Vagina (tissue), 2 donors: ENCODE data around the gene FLT1. TPM values are rescaled to one million over a fixed set of nuclear protein-coding genes. Genes with fewer than 3 reads are reported as not detected.

Experiments
- DNase-seq, 2 donors: peaks; one replicate each; pipeline ENCODE4 v3.0.0-alpha.2; 2017; ENCODE audit errors: extremely low spot score in 2 of 2
- H3K27ac ChIP-seq: fragments of 200-600 bp; sonication (generic); one replicate; pipeline ENCODE4 v1.5.1; 2019
- H3K27me3 ChIP-seq: fragments of 200-600 bp; sonication (generic); one replicate; pipeline ENCODE4 v1.5.1; 2019
- H3K36me3 ChIP-seq, 2 donors: fragments of 200-600 bp; sonication (generic); one replicate each; pipeline ENCODE4 v1.5.1; 2017 to 2019
- H3K4me1 ChIP-seq: fragments of 200-600 bp; sonication (generic); one replicate; pipeline ENCODE4 v1.5.1; 2019
- H3K4me3 ChIP-seq, 2 donors: fragments of 200-600 bp; sonication (generic); 1 replicate in 1 of 2; 2 replicates in 1 of 2; pipeline ENCODE4 v1.5.1; 2016 to 2019
- H3K9me3 ChIP-seq: fragments of 200-600 bp; sonication (generic); one replicate; pipeline ENCODE4 v1.5.1; 2019
- POLR2A ChIP-seq, 2 donors: fragments of 450-650 bp; IDR thresholded peaks; one replicate each; pipeline ENCODE4 v1.6.1; 2017; ENCODE audit warnings: antibody characterized with exemption in 2 of 2, mild to moderate bottlenecking in 2 of 2, moderate library complexity in 2 of 2
- POLR2AphosphoS5 ChIP-seq, 2 donors: sonication (generic); formaldehyde crosslinking; IDR thresholded peaks; one replicate each; pipeline ENCODE4 v1.9.0; 2017; ENCODE audit warnings: antibody characterized with exemption in 2 of 2, mild to moderate bottlenecking in 2 of 2, low read depth in 1 of 2; ENCODE audit not compliant: insufficient read depth in 1 of 2
- intact Hi-C: fragments of 100-400 bp; cut with DNase I; formaldehyde crosslinking; loops from one replicate; pipeline ENCODE4 v1.15.1; 2023
- total RNA-seq: library from RNA; depleted of rRNA; stranded (reverse); fragments of >200 nt; gene quantifications from one replicate; pipeline ENCODE4 v1.2.3, GENCODE V29; 2016
- TF ChIP-seq, protein P1 (sequence below), 3 experiments: fragments of 450-650 bp in 2 of 3; fragments of 200-600 bp in 1 of 3; sonication (generic) in 1 of 3; IDR thresholded peaks; one replicate each; pipeline ENCODE4 v1.5.1; 2017 to 2019; ENCODE audit warnings: antibody characterized with exemption in 3 of 3, mild to moderate bottlenecking in 2 of 3, moderate library complexity in 2 of 3

FLT1 gene
- total RNA-seq, 1 donor from 2014 or later = 18.9 TPM

DNA sequence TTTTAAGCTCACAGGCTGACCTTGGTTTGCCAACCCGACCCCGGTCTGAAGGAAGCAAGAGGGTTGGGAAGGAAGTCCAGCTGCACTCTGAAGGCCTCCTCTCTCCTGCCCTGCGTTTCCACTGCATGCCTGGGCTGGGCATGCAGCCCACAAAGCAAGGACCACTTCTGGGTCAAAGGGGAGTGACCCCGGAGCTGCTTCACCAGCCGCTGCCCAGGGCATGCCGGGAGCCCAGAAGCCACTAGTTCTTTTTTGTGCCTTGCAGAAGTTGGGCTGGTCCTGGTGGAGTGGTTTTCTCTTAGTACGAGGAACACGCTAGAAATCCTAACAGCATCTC is 166.7 kb downstream of the FLT1 start:
- no peak overlapping the region for H3K4me3 ChIP-seq
- DNase-seq = no peak
- no peaks in the 10 kb centered on the region for H3K36me3 ChIP-seq
- TF ChIP-seq POLR2AphosphoS5 (IDR thresholded peaks at IDR 0.05; ENCODE audit: insufficient read depth in 1 of 2, low read depth in 1 of 2) (no peak), POLR2A (IDR thresholded peaks at IDR 0.05) (no peak)
- TF ChIP-seq, protein P1, sequence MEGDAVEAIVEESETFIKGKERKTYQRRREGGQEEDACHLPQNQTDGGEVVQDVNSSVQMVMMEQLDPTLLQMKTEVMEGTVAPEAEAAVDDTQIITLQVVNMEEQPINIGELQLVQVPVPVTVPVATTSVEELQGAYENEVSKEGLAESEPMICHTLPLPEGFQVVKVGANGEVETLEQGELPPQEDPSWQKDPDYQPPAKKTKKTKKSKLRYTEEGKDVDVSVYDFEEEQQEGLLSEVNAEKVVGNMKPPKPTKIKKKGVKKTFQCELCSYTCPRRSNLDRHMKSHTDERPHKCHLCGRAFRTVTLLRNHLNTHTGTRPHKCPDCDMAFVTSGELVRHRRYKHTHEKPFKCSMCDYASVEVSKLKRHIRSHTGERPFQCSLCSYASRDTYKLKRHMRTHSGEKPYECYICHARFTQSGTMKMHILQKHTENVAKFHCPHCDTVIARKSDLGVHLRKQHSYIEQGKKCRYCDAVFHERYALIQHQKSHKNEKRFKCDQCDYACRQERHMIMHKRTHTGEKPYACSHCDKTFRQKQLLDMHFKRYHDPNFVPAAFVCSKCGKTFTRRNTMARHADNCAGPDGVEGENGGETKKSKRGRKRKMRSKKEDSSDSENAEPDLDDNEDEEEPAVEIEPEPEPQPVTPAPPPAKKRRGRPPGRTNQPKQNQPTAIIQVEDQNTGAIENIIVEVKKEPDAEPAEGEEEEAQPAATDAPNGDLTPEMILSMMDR (IDR thresholded peaks at IDR 0.05) = no peak
- H3K4me1 ChIP-seq = no peaks in the 10 kb centered on the region
- intact Hi-C loops = no loop called here
- H3K27me3 ChIP-seq = no peaks in the 10 kb centered on the region
- no peak overlapping the region for H3K27ac ChIP-seq
- H3K9me3 ChIP-seq = no peaks in the 10 kb centered on the region

DNA sequence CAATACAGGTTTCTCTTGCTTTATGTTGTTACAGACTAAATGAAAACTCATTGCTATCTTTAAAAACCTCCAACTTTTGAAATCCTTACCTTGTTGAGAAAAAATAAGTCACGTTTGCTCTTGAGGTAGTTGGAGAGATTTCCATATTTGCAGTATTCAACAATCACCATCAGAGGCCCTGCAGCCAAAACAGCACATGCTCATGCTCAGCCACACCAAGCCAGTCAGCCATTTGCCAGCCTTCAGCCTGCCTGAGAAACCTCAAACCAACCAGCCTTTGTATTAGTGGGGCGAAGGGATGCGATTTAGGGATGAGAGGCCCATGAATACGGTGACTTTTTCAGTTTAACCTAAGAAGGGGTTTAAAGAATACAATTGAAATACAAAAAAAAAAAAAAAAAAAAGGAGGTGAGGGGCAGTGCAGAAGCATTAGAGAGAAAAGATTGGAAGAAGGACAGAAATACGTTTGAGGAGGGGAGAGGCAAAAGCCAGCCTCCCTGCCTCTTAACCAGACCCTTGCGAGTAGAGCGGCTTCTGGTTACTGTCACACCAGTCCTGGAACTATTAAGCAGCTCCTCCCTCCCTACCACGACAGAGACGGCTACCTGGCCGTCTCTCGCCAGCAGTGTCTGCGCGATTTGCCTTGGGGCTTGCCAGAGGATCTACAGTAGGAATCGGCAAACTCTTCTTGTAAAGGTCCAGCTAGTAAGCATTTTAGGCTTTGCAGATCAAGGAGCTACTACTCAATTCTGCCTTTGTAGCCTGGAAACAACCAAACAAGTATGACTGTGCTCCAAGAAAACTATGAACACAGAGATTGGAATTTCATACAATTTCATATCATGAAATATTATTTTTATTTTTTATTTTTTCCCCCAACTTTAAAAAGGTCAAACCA is 167.3 kb downstream of the FLT1 start:
- Histone ChIP-seq H3K27me3 (no peaks in the 10 kb centered on the region), H3K36me3 (no peaks in the 10 kb centered on the region), H3K4me1 (peaks cover 2% of the 10 kb centered on the region), H3K27ac (no peak overlapping the region), H3K4me3 (no peak overlapping the region), H3K9me3 (no peaks in the 10 kb centered on the region)
- intact Hi-C loops = no loop called here
- TF ChIP-seq, protein P1 (IDR thresholded peaks at IDR 0.05) = no peak
- TF ChIP-seq POLR2A (IDR thresholded peaks at IDR 0.05) (no peak), POLR2AphosphoS5 (IDR thresholded peaks at IDR 0.05; ENCODE audit: insufficient read depth in 1 of 2, low read depth in 1 of 2) (no peak)
- no peak for DNase-seq

DNA sequence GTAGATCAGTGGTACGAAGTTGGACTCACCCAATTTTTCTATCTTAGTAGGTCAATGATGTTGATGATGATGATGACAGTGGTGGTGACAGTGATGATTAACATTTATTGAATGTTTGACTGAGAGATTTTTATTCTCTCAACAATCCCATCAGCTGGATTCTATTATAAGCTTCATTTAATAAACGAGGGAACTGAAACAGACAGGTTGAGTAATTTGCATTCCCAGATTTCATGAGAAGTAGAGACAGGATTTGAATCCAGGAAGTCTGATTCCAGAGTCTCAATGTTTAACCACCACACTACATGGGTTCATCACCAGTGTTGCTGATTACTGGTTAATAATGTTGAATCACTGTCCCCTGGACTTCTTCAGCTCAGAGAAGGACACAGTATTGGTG is 168.9 kb downstream of the FLT1 start:
- no peaks in the 10 kb centered on the region for H3K9me3 ChIP-seq
- intact Hi-C loops = no loop called here

DNA sequence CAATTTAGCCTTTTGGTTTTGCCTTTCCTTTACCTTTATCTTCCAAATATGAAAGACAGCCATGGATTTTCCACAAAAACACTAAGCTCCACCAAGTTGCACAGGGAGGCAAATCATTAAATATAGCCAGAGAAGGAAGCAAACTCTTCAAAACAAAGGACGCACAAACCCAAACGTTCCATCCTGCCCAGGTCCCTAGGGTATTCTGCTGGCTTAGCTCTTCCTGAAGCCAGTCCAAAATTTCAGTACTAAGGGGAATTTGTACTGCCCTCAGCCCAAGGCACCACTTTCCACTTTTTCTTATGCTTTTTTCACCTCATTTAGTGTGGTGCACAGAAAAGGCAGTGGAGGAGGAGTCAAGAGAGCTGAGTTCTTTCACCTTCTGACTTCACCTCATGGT is 169.9 kb downstream of the FLT1 start:
- no peaks in the 10 kb centered on the region for H3K27me3 ChIP-seq
- no peak overlapping the region for H3K27ac ChIP-seq
- intact Hi-C loops = no loop called here

More for the DNA sequence above, 168.9 kb downstream of the FLT1 start:
- Histone ChIP-seq H3K4me1 (peaks cover 14% of the 10 kb centered on the region), H3K4me3 (no peak overlapping the region), H3K27me3 (no peaks in the 10 kb centered on the region), H3K36me3 (no peaks in the 10 kb centered on the region), H3K27ac (no peak overlapping the region)
- DNase-seq = no peak
- TF ChIP-seq POLR2AphosphoS5 (IDR thresholded peaks at IDR 0.05; ENCODE audit: insufficient read depth in 1 of 2, low read depth in 1 of 2) = no peak
- TF ChIP-seq POLR2A (IDR thresholded peaks at IDR 0.05) = no peak
- TF ChIP-seq, protein P1 (IDR thresholded peaks at IDR 0.05) = no peak

More for the DNA sequence above, 169.9 kb downstream of the FLT1 start:
- H3K4me1 ChIP-seq = peaks cover 14% of the 10 kb centered on the region
- no peak for DNase-seq
- no peaks in the 10 kb centered on the region for H3K36me3 ChIP-seq
- H3K4me3 ChIP-seq = no peak overlapping the region
- TF ChIP-seq POLR2AphosphoS5 (IDR thresholded peaks at IDR 0.05; ENCODE audit: insufficient read depth in 1 of 2, low read depth in 1 of 2) (no peak), POLR2A (IDR thresholded peaks at IDR 0.05) (no peak)
- TF ChIP-seq, protein P1 (IDR thresholded peaks at IDR 0.05) = no peak
- no peaks in the 10 kb centered on the region for H3K9me3 ChIP-seq
